ENCODE measurements around the gene ALG13.
"Not testable (repeated sequence)": the region's sequence is repeated elsewhere in the genome, so short reads cannot be mapped to it uniquely, and the experiment has no call there.

ALG13 gene

GRCh38 chrX:111680988-111681779 is at the start of gene ALG13:
ALG13 (plus strand) TSS chrX:111681170; CDS start chrX:111681219, 49 bp downstream.
- peak within 1 kb of the TSS; percentile 72 for H3K4me3 ChIP-seq (ENCODE audit: low read depth, low read length)
- TF ChIP-seq, protein P1, sequence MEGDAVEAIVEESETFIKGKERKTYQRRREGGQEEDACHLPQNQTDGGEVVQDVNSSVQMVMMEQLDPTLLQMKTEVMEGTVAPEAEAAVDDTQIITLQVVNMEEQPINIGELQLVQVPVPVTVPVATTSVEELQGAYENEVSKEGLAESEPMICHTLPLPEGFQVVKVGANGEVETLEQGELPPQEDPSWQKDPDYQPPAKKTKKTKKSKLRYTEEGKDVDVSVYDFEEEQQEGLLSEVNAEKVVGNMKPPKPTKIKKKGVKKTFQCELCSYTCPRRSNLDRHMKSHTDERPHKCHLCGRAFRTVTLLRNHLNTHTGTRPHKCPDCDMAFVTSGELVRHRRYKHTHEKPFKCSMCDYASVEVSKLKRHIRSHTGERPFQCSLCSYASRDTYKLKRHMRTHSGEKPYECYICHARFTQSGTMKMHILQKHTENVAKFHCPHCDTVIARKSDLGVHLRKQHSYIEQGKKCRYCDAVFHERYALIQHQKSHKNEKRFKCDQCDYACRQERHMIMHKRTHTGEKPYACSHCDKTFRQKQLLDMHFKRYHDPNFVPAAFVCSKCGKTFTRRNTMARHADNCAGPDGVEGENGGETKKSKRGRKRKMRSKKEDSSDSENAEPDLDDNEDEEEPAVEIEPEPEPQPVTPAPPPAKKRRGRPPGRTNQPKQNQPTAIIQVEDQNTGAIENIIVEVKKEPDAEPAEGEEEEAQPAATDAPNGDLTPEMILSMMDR (IDR thresholded peaks at IDR 0.05; ENCODE audit: low read depth, low read length, missing control alignments): peak; percentile 77
- peak within 1 kb of the TSS; percentile 100 for H3K27ac ChIP-seq
- in situ Hi-C loops (cut with HindIII; ENCODE audit: low pct_ligation_motif_present, low sequenced_read_pairs): no loop called here
- DNase-seq: peak; percentile 80
- no peaks in the 10 kb centered on the region for H3K36me3 ChIP-seq (replicated peaks)
- no peaks in the 10 kb centered on the region for H3K27me3 ChIP-seq (replicated peaks)

DNA sequence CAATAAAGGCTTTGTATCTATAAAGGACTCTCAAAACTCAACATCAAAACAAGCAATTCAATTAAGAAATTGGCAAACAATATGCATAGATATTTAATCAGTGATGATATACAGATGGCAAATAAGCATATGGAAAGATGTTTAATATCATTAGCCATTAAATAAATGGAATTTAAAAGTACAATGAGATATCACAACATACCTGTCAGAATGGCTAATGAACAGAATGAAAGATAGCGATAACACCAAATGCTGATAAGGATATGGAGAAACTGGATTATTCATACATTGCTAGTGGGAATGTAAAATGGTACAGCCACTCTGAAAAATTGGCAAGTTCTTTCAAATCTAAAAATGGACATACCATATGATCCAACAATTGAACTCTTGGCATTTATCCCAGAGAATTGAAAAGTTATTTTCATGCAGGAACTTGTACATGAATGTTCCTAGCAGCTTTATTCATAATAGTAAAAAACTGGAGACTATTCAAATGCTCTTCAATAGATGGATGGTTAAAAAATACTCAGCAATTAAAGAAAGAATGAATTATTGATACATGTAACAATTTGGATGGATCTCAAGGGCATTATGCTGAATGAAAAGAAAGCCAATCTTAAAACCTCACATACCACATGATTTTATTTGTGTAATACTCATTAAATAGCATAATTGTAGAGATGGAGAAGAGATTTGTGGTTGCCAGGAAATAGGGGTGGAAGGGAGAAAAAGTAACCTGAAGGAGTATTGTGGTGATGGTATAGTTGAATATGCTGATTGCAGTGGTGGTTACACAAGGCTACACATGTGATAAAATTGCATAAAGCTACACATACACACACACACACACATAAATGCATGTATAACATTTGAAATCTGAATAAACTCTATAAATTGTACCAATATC is 45.9 kb upstream of the ALG13 start:
- H3K27me3 ChIP-seq (replicated peaks): no peaks in the 10 kb centered on the region
- no peak for DNase-seq
- in situ Hi-C loops (cut with HindIII; ENCODE audit: low pct_ligation_motif_present, low sequenced_read_pairs): no loop called here
- H3K27ac ChIP-seq: no peak overlapping the region
- TF ChIP-seq, protein P1 (IDR thresholded peaks at IDR 0.05; ENCODE audit: low read depth, low read length, missing control alignments): no peak
- H3K36me3 ChIP-seq (replicated peaks): no peaks in the 10 kb centered on the region
- H3K4me3 ChIP-seq (ENCODE audit: low read depth, low read length): no peak overlapping the region

DNA sequence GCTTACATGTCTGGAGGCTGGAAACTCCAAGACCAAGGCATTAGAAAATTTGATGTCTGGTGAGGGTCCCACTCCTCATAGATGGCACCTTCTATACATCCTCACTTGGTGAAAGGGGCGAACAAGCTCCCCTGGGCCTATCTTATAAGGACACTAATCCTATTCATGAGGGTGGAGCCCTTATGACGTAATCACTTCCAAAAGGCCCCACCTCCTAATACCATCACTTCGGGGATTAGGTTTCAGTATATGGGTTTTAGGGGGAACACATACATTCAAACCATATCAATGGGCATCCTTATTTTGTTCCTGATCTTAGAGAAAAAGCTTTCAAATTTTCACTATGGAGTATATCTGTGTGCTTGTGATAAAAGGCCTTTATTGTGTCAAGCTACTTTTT is 39.0 kb upstream of the ALG13 start:
- Histone ChIP-seq H3K27me3 (replicated peaks) (no peaks in the 10 kb centered on the region), H3K4me3 (ENCODE audit: low read depth, low read length) (no peak overlapping the region), H3K27ac (no peak overlapping the region), H3K36me3 (replicated peaks) (no peaks in the 10 kb centered on the region)
- no peak for DNase-seq
- TF ChIP-seq, protein P1 (IDR thresholded peaks at IDR 0.05; ENCODE audit: low read depth, low read length, missing control alignments): no peak
- in situ Hi-C loops (cut with HindIII; ENCODE audit: low pct_ligation_motif_present, low sequenced_read_pairs): no loop called here

DNA sequence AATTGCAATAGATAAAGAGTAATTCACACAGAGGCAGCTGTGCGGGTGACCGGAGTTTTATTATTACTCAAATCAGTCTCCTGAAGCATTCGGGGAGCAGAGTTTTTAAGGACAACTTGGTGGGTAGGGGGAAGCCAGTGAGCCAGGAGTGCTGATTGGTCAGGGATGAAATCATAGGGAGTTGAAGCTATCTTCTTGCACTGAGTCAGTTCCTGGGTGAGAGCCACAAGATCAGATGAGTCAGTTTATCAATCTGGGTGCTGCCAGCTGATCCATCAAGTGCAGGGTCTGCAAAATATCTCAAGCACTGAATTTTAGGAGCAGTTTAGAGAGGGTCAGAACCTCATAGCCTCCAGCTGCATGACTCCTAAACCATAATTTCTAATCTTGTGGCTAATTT is 35.8 kb upstream of the ALG13 start:
- H3K36me3 ChIP-seq (replicated peaks); in situ Hi-C loops (cut with HindIII; ENCODE audit: low pct_ligation_motif_present, low sequenced_read_pairs); H3K4me3 ChIP-seq (ENCODE audit: low read depth, low read length); H3K27me3 ChIP-seq (replicated peaks); H3K27ac ChIP-seq: not testable (repeated sequence)
- peak; percentile 3 for DNase-seq

GRCh38 chrX:111645607-111646006 is 35.4 kb upstream of the ALG13 start:
- Histone ChIP-seq H3K27ac (no peak overlapping the region), H3K27me3 (replicated peaks) (no peaks in the 10 kb centered on the region), H3K36me3 (replicated peaks) (no peaks in the 10 kb centered on the region), H3K4me3 (ENCODE audit: low read depth, low read length) (no peak overlapping the region)
- in situ Hi-C loops (cut with HindIII; ENCODE audit: low pct_ligation_motif_present, low sequenced_read_pairs): no loop called here
- DNase-seq: no peak
- TF ChIP-seq, protein P1 (IDR thresholded peaks at IDR 0.05; ENCODE audit: low read depth, low read length, missing control alignments): no peak

DNA sequence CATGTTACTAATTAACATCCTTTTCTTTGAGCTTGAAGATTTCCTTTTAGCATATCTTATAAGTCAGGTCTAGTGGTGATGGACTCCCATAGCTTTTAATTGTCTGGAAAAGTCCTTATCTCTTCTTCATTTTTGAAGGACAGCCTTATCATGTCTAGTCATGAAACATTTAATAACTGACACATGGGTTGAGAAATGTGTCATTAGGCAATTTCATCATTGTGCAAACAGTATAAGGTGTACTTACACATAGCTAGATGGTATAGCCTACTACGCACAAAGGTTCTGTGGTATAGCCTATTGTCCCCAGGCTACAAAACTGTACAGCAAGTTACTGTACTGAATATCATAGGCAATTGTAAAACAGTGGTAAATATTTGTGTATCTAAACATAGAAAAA is 34.5 kb upstream of the ALG13 start:
- in situ Hi-C loops (cut with HindIII; ENCODE audit: low pct_ligation_motif_present, low sequenced_read_pairs): no loop called here
- Histone ChIP-seq H3K27me3 (replicated peaks) (no peaks in the 10 kb centered on the region), H3K36me3 (replicated peaks) (no peaks in the 10 kb centered on the region), H3K4me3 (ENCODE audit: low read depth, low read length) (no peak overlapping the region), H3K27ac (no peak overlapping the region)
- TF ChIP-seq, protein P1 (IDR thresholded peaks at IDR 0.05; ENCODE audit: low read depth, low read length, missing control alignments): no peak
- no peak for DNase-seq

Measured in brain microvascular endothelial cell (primary cell).